ENCODE measurements around the gene SLC10A3. TPM values are rescaled to one million over a fixed set of nuclear protein-coding genes. Genes with fewer than 3 reads are reported as not detected.

Gene SLC10A3
- total and polyA plus RNA-seq, 2 of the 13 experiments (the other 11 are each of a cell fraction or from before 2014, with no cell fraction given), result 10.1 to 11.5 TPM

GRCh38 chrX:154490414-154491083, at the start of gene SLC10A3 (continued):
- TF ChIP-seq TAF1 (CRISPR knock-in tag; IDR thresholded peaks at IDR 0.05), result peak; percentile 69
- no peak for TF ChIP-seq ZNF749 (CRISPR knock-in tag; IDR thresholded peaks at IDR 0.05; ENCODE audit: borderline replicate concordance)
- TF ChIP-seq ZMYM2 (CRISPR knock-in tag; IDR thresholded peaks at IDR 0.05), result no peak
- TF ChIP-seq SRSF4 (IDR thresholded peaks at IDR 0.05; ENCODE audit: low read depth, low read length, poor library complexity, severe bottlenecking), result no peak
- TF ChIP-seq GABPA (IDR thresholded peaks at IDR 0.05; ENCODE audit: low read depth, low read length), result no peak
- TF ChIP-seq GABPA (CRISPR knock-in tag; IDR thresholded peaks at IDR 0.05; ENCODE audit: low read depth), result peak; percentile 72
- TF ChIP-seq, protein P1, sequence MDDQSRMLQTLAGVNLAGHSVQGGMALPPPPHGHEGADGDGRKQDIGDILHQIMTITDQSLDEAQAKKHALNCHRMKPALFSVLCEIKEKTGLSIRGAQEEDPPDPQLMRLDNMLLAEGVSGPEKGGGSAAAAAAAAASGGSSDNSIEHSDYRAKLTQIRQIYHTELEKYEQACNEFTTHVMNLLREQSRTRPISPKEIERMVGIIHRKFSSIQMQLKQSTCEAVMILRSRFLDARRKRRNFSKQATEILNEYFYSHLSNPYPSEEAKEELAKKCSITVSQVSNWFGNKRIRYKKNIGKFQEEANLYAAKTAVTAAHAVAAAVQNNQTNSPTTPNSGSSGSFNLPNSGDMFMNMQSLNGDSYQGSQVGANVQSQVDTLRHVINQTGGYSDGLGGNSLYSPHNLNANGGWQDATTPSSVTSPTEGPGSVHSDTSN (CRISPR knock-in tag; IDR thresholded peaks at IDR 0.05; ENCODE audit: borderline replicate concordance), result no peak
- no peak for TF ChIP-seq ZNF816 (CRISPR knock-in tag; IDR thresholded peaks at IDR 0.05; ENCODE audit: borderline replicate concordance)
- TF ChIP-seq, protein P2, sequence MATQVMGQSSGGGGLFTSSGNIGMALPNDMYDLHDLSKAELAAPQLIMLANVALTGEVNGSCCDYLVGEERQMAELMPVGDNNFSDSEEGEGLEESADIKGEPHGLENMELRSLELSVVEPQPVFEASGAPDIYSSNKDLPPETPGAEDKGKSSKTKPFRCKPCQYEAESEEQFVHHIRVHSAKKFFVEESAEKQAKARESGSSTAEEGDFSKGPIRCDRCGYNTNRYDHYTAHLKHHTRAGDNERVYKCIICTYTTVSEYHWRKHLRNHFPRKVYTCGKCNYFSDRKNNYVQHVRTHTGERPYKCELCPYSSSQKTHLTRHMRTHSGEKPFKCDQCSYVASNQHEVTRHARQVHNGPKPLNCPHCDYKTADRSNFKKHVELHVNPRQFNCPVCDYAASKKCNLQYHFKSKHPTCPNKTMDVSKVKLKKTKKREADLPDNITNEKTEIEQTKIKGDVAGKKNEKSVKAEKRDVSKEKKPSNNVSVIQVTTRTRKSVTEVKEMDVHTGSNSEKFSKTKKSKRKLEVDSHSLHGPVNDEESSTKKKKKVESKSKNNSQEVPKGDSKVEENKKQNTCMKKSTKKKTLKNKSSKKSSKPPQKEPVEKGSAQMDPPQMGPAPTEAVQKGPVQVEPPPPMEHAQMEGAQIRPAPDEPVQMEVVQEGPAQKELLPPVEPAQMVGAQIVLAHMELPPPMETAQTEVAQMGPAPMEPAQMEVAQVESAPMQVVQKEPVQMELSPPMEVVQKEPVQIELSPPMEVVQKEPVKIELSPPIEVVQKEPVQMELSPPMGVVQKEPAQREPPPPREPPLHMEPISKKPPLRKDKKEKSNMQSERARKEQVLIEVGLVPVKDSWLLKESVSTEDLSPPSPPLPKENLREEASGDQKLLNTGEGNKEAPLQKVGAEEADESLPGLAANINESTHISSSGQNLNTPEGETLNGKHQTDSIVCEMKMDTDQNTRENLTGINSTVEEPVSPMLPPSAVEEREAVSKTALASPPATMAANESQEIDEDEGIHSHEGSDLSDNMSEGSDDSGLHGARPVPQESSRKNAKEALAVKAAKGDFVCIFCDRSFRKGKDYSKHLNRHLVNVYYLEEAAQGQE (IDR thresholded peaks at IDR 0.05; ENCODE audit: borderline replicate concordance in 1 of 2, low read depth in 1 of 2, low read length in 2 of 2), result peak in 1 of 2 experiments; percentile 26; a peak in 1 of 4 replicates
- TF ChIP-seq, protein P3, sequence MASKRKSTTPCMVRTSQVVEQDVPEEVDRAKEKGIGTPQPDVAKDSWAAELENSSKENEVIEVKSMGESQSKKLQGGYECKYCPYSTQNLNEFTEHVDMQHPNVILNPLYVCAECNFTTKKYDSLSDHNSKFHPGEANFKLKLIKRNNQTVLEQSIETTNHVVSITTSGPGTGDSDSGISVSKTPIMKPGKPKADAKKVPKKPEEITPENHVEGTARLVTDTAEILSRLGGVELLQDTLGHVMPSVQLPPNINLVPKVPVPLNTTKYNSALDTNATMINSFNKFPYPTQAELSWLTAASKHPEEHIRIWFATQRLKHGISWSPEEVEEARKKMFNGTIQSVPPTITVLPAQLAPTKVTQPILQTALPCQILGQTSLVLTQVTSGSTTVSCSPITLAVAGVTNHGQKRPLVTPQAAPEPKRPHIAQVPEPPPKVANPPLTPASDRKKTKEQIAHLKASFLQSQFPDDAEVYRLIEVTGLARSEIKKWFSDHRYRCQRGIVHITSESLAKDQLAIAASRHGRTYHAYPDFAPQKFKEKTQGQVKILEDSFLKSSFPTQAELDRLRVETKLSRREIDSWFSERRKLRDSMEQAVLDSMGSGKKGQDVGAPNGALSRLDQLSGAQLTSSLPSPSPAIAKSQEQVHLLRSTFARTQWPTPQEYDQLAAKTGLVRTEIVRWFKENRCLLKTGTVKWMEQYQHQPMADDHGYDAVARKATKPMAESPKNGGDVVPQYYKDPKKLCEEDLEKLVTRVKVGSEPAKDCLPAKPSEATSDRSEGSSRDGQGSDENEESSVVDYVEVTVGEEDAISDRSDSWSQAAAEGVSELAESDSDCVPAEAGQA (IDR thresholded peaks at IDR 0.05; ENCODE audit: low read depth), result peak; percentile 55; the same call in 1 of the 2 replicates
- TF ChIP-seq, protein P3 (CRISPR knock-in tag; IDR thresholded peaks at IDR 0.05; ENCODE audit: borderline replicate concordance), result no peak
- TF ChIP-seq MBNL3 (CRISPR knock-in tag; conservative IDR thresholded peaks at IDR 0.05), result no peak
- TF ChIP-seq RBFOX2 (IDR thresholded peaks at IDR 0.05; ENCODE audit: low read depth, low read length), result peak; percentile 74
- TF ChIP-seq, protein P4, sequence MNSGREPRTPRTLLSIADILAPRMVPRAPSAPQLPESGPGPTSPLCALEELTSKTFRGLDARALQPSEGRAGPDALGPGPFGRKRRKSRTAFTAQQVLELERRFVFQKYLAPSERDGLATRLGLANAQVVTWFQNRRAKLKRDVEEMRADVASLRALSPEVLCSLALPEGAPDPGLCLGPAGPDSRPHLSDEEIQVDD (CRISPR knock-in tag; IDR thresholded peaks at IDR 0.05; ENCODE audit: borderline replicate concordance), result no peak
- TF ChIP-seq KDM5A (IDR thresholded peaks at IDR 0.05; ENCODE audit: borderline replicate concordance, low read length), result no peak
- TF ChIP-seq HNRNPLL (IDR thresholded peaks at IDR 0.05; ENCODE audit: low read depth, low read length, poor library complexity, severe bottlenecking), result peak; percentile 45
- TF ChIP-seq ARNT2 (CRISPR knock-in tag; IDR thresholded peaks at IDR 0.05; ENCODE audit: low read depth), result 0 out of 2 replicates have a peak, but pooled peaks have one; percentile 9
- TF ChIP-seq FOXK1 (CRISPR knock-in tag; IDR thresholded peaks at IDR 0.05; ENCODE audit: borderline replicate concordance, low read depth), result peak; percentile 21; the same call in 1 of the 2 replicates

All from HepG2 (cell line).